ENCODE results near the gene DNAJC11.
"Not testable (repeated sequence)": the region's sequence is repeated elsewhere in the genome, so short reads cannot be mapped to it uniquely, and the experiment has no call there.

DNA sequence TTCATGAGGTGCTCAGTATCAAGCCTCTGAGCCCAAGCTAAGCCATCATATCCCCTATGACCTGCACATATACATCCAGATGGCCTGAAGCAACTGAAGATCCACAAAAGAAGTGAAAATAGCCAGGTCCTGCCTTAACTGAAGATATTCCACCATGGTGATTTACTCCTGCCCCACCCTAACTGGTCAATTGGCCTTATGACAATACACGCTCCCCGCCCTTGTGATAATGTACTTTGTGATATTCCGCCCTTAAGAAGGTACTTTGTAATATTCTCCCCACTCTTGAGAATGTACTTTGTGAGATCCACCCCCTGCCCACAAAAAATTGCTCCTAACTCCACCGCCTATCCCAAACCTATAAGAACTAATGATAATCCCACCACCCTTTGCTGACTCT, 1.7 kb downstream of the DNAJC11 start:
- TF ChIP-seq SNAI2 (CRISPR knock-in tag; IDR thresholded peaks at IDR 0.05) = not testable (repeated sequence)
- TF ChIP-seq, protein P1, sequence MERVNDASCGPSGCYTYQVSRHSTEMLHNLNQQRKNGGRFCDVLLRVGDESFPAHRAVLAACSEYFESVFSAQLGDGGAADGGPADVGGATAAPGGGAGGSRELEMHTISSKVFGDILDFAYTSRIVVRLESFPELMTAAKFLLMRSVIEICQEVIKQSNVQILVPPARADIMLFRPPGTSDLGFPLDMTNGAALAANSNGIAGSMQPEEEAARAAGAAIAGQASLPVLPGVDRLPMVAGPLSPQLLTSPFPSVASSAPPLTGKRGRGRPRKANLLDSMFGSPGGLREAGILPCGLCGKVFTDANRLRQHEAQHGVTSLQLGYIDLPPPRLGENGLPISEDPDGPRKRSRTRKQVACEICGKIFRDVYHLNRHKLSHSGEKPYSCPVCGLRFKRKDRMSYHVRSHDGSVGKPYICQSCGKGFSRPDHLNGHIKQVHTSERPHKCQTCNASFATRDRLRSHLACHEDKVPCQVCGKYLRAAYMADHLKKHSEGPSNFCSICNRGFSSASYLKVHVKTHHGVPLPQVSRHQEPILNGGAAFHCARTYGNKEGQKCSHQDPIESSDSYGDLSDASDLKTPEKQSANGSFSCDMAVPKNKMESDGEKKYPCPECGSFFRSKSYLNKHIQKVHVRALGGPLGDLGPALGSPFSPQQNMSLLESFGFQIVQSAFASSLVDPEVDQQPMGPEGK (CRISPR knock-in tag; IDR thresholded peaks at IDR 0.05; ENCODE audit: borderline replicate concordance) = not testable (repeated sequence)
